Measurements from ENCODE around the gene GABRR3.

DNA sequence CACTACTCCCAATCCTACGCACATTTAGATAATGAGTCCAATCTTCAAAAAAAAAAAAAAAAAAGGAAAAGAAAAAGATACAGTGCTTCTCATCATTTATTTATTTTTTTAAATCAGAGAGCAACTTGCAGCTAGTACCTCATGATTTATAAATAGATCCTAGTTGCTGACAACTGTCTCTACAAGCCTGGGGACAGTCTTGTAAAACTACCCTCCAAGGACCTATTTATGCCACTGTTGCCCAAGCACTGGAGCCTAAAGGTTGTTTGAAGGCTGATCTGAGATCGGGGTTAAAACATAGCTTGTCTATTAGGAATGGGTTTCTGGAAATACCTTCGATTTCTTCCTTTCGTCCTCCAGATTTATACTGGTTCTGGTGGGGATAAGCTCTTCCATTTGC is 14.7 kb downstream of the GABRR3 start:
- no peak for TF ChIP-seq EZH2phosphoT487 (IDR thresholded peaks at IDR 0.05; ENCODE audit: unreplicated experiment)
- TF ChIP-seq, protein P1, sequence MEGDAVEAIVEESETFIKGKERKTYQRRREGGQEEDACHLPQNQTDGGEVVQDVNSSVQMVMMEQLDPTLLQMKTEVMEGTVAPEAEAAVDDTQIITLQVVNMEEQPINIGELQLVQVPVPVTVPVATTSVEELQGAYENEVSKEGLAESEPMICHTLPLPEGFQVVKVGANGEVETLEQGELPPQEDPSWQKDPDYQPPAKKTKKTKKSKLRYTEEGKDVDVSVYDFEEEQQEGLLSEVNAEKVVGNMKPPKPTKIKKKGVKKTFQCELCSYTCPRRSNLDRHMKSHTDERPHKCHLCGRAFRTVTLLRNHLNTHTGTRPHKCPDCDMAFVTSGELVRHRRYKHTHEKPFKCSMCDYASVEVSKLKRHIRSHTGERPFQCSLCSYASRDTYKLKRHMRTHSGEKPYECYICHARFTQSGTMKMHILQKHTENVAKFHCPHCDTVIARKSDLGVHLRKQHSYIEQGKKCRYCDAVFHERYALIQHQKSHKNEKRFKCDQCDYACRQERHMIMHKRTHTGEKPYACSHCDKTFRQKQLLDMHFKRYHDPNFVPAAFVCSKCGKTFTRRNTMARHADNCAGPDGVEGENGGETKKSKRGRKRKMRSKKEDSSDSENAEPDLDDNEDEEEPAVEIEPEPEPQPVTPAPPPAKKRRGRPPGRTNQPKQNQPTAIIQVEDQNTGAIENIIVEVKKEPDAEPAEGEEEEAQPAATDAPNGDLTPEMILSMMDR (conservative IDR thresholded peaks at IDR 0.05; ENCODE audit: low read depth in 2 of 2) = no peak
- TF ChIP-seq POLR2AphosphoS5 (IDR thresholded peaks at IDR 0.05; ENCODE audit: low read depth) = no peak
- TF ChIP-seq EZH2 (IDR thresholded peaks at IDR 0.05; ENCODE audit: low read depth, unreplicated experiment) = no peak
- no peak for TF ChIP-seq REST (IDR thresholded peaks at IDR 0.05; ENCODE audit: unreplicated experiment)
- TF ChIP-seq JUNB (IDR thresholded peaks at IDR 0.05; ENCODE audit: unreplicated experiment) = no peak
- no peak for TF ChIP-seq ETS1 (IDR thresholded peaks at IDR 0.05)
- TF ChIP-seq ZNF114 (CRISPR knock-in tag; IDR thresholded peaks at IDR 0.05) = no peak
- TF ChIP-seq ZNF462 (CRISPR knock-in tag; IDR thresholded peaks at IDR 0.05) = no peak
- no peak for TF ChIP-seq CREB1 (CRISPR knock-in tag; IDR thresholded peaks at IDR 0.05; ENCODE audit: low read depth)
- TF ChIP-seq STAT1 (IDR thresholded peaks at IDR 0.05; ENCODE audit: unreplicated experiment) = no peak
- no peak for TF ChIP-seq ZNF331 (CRISPR knock-in tag; IDR thresholded peaks at IDR 0.05; ENCODE audit: low read depth)
- TF ChIP-seq NANOG (IDR thresholded peaks at IDR 0.05; ENCODE audit: borderline replicate concordance) = no peak

Measured in GM23338 (cell line).